TTC549 (cell line): ENCODE results near the gene TNS3.
"Not testable (repeated sequence)": the region's sequence is repeated elsewhere in the genome, so short reads cannot be mapped to it uniquely, and the experiment has no call there.

Source experiments
- FAIRE-seq: peaks from 2 replicates; lab custom pipeline; 2012; peaks lifted over from hg19 to GRCh38; lab: Jason Lieb, UNC

TNS3 gene

DNA sequence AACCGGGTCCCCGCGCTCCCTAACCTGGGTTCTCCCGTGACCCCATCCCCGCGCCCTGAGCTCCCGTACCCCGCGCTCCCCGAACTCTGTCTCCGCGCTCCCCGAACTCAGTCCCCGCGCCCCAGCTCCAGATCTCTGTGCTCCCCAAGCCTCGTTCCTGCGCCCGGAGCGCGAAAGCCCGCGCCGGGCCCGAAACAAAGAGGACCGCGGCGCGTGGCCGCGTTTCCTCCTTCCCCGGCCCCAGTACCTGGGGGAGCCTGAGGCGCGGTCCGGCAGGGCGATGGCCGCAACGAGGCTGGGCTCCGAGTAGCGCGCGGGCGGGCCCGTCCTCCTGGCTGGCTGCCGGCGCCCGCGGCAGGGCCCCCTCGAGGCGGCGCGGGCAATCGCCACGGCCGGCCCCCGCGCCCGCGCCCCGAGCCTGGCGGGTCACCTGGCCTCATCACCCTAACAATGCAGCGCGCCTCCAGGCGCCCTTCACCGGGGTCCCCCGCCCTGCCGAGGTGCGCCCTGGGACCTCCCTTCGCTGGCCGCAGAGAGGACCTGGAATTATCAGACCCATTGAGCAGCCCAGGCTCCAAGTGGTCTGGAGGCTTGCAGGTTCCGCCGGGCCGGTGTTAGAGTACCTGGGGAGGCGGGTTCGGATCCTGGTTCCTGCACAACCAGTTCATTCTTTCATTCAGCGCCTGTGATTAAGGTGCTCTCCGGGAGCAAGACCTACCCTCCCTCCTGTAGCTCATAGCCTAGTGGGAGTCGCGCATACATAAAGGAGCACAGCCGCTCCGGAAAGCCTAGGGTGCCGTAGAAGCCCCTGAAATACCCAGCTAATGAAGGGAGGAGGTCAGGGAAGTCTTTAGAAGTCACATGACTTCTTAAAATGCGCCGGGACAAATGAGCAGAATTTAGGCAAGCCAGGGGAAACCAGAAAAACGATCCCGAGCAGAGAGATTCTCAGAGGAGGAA lies at the start of gene TNS3:
TSS of gene TNS3 (minus strand) at position 308 of the 960 bp plus-strand sequence. CDS start 142,475 bp downstream, outside the sequence.
- FAIRE-seq = no peak

DNA sequence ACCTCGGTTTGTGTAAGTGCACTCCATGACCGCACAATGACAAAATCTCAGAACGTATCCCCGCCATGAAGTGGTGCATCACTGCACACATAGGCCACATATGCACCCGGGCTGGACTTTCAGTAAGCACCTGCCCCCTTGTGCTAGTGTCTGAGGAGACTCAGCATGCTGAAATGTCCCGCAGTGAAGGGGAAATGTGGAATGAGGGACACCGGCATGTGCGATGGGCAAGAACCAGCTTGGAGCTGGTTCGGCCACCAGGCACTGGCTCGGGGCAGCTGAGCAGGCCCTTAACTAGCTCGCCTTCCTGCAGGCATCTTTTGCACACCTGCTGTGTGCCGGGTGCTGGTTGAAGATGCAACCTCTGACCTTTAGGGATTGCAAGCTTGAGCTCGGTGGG lies 49.8 kb upstream of the TNS3 start:
- FAIRE-seq = no peak

DNA sequence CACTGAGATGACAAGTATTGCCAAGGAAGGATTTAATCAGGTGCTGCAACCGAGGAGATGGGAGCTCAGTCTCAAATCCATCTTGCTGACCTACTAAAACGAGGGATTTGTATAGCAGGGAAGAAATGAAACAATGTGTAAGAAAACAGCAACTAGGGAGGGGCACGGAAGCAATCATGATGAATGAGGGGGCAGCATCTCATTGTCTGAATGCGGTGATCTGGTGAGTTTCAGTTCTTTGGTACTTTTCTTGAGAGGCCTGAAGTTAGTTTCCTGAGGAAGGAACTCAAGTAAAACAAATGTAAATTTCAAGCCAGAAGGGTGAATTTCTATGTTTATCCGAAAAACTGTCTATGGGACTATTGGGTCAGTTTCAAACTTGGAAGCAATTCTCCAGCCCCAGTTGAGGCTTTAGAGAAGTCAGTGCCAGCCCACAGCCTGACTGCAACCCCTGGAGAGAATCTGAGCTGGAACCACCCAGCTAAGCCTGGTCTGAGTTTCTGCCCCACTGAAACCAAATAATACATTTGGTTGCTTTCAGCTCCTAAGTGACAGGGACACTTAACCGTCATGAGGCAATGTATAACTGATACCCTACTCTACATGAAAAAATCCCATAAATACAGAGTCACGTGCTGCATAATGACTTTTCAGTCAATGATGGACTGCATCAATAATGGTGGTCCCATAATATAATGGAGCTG lies 45.8 kb upstream of the TNS3 start:
- FAIRE-seq = no peak

DNA sequence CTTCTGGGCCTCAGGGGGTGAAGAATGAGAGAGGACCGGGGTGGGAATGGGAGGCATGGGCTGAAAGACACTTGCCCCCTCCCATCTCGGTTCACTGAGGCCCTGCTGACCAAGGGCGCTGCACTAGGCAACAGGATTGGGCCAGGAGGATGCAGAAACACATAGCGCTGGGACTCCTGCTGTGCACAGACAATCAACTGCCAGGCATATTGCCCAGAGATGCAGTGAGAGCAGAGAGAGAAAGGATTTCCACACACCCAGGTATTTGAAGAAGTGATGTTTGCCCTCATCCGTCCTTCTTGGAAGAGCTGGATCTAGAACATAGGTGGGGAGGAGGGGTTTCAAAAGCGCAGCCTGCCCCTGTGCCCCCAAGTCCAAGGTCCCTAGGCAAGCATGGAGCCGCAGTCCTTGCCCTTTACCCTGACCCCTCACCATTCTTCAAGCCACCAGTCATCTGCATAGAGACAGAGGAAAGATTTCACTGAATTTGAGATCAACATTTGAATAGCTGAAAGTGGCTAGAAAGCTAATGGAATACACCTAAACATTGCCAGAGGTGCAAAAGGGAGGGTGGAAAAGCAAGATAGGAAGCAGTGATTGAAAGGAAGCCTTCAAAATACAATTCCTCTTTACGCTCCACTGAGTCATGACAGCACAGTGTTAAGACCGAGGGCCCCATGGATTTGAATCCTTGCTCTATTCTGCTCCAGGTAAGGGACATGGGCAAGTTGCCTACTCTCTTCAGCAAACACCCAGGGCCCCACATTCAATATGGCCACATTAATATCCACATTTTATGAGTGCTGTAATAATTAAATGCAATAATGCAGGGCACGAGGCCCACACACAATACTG lies 44.2 kb upstream of the TNS3 start:
- no peak for FAIRE-seq

DNA sequence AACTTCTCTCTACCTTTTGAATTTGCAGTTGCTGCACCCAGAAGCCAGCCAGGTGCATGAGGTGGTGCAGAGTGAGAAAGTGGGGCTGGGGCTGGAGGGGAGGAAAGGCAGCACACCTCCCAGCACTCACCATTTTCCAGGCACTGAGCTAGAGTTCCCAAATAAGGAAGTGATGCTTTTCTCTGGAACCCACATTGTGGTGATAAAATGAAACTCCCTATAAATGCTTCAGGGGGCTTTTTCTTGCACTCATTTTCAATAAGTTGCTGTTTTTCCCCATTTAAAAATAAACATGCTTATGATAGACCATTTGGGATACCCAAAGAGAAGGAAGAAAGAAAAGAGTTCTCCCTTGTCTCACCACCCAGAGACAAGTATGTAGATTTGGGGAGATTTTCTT lies 42.8 kb upstream of the TNS3 start:
- FAIRE-seq = no peak

DNA sequence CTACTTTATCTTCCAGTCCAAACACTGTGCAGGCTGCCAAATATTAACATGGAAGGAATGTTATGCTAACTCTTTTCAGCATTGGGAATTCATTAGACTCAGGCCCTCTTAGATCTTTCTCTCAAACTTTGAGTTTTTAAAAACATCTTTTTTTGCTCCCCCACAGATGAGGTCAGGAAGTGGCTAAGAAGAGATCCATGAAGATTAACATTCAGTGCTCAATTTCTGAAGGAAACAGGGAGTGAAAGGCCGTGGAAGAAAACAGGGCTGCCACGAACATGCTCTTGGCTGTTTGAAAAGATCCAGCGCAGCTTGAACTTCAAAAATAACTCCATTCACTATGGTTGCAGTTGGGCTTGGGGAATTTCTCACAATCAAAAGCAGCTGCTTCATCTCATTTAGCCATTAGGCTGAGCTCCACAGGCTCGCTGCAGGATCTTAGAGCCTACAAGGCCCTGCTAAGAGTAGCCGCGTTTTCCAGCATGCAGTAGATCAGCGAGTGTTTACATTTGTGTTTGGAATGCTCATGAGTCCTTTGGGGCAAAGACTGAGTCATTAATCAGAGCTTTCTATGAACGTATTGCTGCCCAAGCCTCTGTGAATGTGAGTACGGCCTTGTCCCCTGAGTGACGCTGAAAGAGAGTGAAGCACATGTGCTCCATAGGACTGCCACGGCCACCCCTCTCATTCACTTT lies 41.2 kb upstream of the TNS3 start:
- FAIRE-seq = no peak

DNA sequence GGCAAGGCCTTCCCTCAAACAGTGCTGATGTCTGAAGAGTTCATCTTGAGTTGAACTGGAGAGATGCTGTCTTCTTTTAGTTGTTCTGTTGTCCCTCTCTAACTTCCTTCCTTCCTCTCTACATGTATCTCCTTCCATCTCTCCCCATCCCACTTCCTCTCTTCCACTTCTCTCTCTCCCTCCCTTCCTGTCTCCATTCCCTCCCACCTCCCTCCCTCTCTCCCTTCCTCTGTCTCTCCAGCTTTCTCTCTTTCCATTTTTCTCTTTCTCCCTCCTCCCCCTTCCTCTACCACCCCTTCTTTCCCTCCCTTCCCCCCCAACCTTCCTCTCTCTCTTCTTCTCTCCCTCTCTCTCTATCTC lies 40.7 kb upstream of the TNS3 start:
- no peak for FAIRE-seq

DNA sequence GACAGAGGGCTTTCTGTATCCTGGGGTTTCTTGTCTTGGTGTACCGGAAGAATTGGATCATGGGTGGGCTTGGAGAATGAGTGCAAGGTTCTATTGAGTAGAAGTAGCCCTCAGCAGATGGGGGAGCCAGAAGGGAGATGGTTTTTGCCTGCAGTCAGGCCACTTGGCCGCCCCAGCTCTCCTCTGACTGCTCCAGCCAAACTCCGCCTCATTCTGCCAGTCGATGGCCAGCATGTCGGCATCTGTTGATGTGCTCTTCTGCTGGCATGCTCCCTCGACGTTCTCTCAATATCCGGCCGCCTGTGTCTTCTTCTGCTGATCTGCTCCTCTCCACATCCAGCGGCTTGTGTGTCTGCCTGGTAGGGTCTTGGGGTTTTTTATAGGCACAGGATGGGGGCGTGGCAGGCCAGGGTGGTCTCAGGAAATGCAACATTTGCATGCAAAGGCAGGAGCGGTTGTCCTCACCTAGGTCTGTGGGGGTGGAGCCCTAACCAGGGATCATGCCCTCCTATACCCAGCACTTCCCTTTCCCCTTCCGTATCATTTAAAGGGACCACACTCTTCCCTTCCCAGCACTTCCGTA lies 40.2 kb upstream of the TNS3 start:
- no peak for FAIRE-seq

DNA sequence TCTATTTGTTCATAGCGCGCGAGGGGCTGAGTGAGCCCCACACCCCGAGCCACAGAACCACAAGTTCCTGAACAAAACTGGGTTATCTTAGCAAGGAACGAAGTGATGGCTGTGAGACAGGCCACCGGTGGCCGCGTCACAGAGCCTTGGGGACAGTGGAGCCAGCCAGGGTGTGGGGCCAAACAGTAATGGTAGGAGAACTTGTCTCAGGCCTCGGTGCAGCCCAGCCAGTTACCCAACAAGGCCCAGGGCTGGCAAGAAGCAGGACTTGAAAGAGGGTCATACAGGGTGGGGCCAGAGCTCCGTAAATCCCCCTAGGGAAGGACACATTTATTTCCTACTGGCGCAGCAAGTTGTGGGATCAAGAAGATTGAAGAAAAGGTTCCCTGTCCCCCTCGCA lies 39.4 kb upstream of the TNS3 start:
- FAIRE-seq = no peak

DNA sequence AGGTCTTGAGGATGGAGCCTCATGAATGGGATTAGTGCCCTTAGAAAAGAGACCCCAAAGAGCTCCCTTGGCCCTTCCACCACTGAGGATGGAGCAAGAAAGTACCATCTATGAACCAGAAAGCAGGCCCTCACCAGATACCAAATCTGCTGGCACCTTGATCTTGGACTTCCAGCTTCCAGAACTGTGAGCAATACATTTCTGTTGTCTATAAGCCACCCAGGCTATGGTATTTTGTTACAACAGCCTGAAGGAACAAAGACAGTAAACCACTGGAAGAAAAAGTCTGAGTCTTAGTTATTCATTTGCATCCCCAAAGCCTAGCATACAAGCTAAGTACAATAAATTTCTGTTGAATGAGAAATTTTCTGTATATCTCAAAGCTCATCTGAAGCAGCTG lies 37.9 kb upstream of the TNS3 start:
- FAIRE-seq = no peak

DNA sequence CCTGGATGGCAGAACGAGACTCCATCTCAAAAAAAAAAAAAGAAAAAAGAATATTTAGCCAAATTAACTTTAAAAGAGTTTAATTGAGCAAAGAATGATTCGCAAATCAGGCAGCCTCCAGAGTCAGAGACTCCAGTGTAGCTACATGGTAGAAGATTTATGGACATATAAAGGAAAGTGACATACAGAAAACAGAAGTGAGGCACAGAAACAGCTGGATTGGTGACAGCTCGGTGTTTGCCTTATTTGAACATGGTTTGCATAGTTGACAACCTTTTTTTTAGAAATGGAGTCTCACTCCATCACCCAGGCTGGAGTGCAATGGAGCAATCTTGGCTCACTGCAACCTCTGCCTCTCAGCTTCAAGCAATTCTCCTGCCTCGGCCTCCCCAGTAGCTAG lies 35.2 kb upstream of the TNS3 start:
- no peak for FAIRE-seq

DNA sequence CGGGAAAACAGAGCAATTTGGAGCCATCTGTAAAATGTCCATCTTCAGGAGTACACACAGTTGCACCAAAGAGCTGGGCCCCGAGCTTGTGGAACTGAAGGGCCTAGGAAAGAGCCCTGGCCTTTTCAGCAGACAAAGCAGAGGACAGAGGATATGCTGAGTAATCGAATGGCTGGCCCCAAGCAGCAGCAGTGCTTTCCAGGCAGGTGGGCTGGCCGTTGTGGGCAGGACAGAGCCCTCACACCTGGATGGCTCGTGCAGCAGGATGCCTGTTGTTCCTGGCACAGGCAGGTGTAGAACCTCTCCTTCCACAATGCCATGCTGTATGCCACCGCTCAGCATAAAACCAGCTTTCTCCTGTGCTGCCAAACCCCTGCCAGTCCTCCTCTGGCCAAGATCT lies 32.5 kb upstream of the TNS3 start:
- no peak for FAIRE-seq

DNA sequence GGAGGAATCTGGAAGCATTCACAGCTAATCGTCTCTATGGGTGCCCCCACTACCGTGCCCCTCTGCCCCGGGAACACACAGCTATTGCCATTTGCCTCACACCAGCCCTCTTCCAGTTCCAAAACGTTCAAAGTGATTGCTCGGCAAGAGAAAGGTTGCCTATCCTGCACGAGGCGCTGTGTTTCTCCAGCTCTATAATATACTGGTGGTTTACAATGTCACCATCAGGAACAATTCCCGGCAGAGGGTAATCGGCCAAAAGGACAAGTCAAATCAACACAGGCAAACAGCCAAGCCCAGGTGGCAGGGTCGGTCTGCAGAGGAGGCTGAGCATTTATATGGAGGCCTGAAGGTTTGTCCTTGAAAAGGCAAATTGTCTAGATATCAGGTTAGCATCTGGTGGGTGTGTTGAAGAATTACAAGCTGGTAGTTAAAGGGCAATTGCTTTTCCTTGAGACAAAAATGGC lies 29.2 kb upstream of the TNS3 start:
- no peak for FAIRE-seq

DNA sequence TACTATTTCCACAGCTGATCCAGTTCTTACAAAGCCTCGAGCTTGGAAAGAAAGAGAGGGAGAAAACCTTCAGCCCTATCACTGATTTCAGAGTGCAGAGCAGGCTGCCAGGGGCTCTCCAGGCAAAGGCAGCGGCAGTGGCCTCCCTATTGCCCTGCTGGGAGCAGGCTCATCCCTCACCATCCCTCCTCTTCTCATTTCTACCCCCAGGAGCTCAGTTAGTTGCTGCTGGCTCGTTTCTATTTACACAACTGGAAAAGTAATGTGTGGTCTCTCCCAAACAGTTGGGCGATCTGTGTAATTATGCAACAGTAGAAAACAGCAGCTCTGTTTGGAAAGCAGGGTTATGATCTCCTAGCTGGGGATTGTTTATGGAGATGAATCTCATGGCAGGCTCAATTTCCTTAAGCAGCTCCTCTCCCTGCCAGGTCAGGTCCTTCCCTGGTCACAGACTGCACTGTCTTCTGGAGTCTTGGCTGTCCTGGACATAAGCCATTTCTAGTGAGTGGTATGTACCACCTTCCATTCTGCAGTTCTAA lies 28.7 kb upstream of the TNS3 start:
- no peak for FAIRE-seq

DNA sequence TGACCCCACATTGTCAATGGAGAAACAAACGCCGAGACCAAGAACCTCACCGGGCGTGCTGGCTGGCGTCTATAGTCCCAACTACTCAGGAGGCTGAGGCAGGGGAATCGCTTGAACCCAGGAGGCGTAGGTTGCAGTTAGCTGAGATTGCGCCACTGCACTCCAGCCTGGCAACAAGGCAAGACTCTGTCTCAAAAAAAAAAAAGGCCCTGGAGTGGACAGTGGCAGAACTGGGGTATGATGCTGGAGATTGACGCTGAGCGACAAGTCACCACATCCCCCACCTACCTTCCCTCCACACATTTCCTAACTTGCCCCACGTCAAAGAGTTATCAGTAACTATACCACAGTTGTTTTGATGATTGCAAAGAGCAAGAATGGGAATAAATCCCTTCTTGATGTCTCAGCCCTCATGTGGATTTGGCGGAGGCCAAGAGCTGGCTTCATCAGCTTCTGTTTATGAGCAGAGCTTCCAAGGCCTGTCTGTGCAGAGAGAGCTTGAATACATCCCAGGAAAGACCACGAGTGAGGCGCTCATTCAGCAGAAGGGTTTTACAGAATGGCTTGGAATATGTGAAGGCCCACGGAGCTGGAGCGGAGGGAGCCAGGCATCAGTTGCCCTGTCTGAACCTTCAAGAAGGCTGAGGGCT lies 28.0 kb upstream of the TNS3 start:
- FAIRE-seq = no peak

DNA sequence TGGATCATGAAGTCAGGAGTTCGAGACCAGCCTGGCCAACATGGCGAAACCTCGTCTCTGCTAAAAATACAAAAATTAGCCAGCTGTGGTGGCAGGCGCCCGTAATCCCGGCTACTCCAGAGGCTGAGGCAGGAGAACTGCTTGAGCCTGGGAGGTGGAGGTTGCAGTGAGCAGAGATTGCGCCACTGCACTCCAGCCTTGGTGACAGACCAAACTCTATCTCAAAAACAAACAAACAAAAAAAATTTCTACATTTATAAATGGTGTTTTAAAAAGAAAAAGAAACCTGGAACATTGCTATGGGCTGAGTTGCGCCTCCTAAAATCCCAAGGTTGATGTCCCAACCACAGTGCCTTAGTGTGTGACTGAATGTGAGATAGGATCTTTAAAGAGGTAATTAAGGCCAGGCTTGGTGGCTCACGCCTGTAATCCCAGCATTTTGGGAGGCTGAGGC lies 24.7 kb upstream of the TNS3 start:
- FAIRE-seq = not testable (repeated sequence)

DNA sequence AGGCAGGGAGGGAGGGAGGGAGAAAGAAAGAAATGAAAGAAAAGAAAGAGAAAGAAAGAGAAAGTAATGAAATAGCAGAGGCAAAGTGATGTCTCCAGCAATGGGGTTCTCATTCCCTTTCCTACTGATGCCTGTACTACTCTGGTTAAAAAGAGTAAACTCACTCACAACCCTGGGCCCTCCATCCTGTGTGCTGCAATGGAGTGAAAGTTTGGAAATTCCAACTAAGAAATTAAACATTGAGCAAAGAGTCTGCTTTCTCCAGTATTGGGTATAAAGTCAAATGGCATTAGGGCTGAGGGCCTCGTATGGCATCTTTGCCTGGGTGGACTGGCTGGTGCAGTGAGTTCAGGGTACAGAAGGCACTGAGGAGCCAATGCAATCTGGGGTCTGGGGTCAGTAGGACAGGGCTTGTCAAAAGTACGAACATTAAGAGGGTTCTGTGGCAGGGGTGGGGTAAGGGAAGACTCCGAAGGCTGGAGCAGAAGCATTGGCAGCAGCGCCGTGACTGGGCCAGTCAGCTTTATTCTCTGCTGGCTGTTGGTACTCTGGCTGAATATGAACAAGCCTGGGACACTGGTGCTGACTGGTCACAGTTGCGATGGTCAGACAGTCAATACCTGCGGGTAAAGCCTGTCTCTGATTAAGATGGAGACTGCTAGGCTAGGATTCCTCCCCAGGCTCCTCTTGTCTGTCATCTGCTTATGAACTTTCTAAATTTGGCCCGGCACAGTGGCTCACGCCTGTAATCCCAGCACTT lies 24.1 kb upstream of the TNS3 start:
- FAIRE-seq = no peak

DNA sequence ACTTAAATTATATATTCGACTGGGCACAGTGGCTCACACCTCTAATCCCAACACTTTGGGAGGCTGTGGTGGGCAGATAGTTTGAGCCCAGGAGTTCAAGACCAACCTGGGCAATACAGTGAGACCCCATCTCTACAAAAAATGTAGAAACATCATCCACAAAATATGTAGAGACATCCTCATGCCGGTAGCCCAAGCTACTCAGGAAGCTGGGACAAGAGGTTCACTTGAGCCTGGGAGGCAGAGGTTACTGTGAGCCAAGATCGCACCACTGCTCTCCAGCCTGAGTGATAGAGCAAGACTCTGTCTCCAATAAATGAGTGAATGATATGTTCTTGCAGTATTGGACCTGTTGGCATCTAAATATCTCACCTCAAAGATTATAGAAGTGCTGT lies 22.6 kb upstream of the TNS3 start:
- no peak for FAIRE-seq

DNA sequence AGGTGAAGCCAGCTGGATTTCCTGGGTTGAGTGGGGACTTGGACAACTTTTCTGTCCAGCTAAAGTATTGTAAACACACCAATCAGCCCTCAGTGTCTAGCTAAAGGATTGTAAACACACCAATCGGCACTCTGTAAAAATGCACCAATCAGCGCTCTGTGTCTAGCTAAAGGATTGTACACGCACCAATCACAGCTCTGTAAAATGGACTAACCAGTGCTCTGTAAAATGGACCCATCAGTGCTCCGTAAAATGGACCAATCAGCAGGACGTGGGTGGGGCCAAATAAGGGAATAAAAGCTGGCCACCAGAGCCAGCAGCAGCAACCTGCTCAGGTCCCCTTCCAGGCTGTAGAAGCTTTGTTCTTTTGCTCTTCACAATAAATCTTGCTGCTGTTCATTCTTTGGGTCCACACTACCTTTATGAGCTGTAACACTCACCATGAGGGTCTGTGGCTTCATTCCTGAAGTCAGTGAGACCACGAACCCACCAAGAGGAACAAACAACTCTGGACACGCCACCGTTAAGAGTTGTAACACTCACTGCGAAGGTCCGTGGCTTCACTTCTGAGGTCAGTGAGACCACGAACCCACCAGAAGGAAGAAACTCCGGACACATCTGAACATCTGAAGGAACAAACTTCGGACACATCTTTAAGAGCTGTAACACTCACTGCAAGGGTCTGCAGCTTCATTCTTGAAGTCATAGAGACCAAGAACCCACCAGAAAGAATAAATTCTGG lies 21.8 kb upstream of the TNS3 start:
- not testable (repeated sequence) for FAIRE-seq
